Epithelial cell of esophagus (primary cell): Measurements from ENCODE around the gene APBB2.

ENCODE experiments used
- DNase-seq: peaks from one replicate; pipeline ENCODE4 v3.0.0; 2010; ENCODE audit warnings: low read depth
- H3K4me3 ChIP-seq: 2 replicates; pipeline ENCODE4 v1.5.1; 2011; ENCODE audit warnings: mild to moderate bottlenecking, low read length, control low read depth
- TF ChIP-seq, protein P1 (sequence below): IDR thresholded peaks from 2 replicates; pipeline ENCODE4 v1.5.1; 2011; ENCODE audit warnings: low read depth, mild to moderate bottlenecking, low read length, control low read depth, inconsistent platforms; ENCODE audit not compliant: insufficient read depth; ENCODE audit errors: missing control alignments

Gene APBB2

GRCh38 chr4:41216294-41217019, 2.1 kb upstream of the APBB2 start:
- peak; percentile 79 for DNase-seq
- TF ChIP-seq, protein P1, sequence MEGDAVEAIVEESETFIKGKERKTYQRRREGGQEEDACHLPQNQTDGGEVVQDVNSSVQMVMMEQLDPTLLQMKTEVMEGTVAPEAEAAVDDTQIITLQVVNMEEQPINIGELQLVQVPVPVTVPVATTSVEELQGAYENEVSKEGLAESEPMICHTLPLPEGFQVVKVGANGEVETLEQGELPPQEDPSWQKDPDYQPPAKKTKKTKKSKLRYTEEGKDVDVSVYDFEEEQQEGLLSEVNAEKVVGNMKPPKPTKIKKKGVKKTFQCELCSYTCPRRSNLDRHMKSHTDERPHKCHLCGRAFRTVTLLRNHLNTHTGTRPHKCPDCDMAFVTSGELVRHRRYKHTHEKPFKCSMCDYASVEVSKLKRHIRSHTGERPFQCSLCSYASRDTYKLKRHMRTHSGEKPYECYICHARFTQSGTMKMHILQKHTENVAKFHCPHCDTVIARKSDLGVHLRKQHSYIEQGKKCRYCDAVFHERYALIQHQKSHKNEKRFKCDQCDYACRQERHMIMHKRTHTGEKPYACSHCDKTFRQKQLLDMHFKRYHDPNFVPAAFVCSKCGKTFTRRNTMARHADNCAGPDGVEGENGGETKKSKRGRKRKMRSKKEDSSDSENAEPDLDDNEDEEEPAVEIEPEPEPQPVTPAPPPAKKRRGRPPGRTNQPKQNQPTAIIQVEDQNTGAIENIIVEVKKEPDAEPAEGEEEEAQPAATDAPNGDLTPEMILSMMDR, result peak; percentile 44
- peak overlapping the region; percentile 86 for H3K4me3 ChIP-seq

- TF ChIP-seq, protein P1, result no peak
- peak overlapping the region; percentile 86 for H3K4me3 ChIP-seq
- DNase-seq, result no peak
Observed at GRCh38 chr4:41215969-41216293, 1.6 kb upstream of the APBB2 start.

GRCh38 chr4:41215155-41215554, 813 bp upstream of the APBB2 start:
- no peak overlapping the region for H3K4me3 ChIP-seq
- no peak for DNase-seq
- TF ChIP-seq, protein P1, result no peak

DNA sequence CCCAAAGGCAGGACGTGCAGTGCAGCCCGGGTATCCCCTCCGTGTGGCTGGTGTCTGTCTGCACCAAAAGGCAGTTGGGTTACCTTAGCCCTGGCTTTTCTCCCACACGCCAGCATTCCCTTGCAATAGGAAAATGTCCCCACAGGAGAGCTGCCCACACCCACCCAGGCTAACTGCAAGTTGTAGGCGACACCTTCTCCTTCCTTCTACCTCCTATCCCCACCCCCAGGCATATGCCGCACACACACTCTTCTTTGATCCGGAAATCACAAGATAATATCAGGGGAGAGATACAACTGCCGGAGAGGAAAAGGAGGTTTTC, 444 bp upstream of the APBB2 start:
- DNase-seq, result no peak
- TF ChIP-seq, protein P1, result no peak
- H3K4me3 ChIP-seq, result no peak overlapping the region

DNA sequence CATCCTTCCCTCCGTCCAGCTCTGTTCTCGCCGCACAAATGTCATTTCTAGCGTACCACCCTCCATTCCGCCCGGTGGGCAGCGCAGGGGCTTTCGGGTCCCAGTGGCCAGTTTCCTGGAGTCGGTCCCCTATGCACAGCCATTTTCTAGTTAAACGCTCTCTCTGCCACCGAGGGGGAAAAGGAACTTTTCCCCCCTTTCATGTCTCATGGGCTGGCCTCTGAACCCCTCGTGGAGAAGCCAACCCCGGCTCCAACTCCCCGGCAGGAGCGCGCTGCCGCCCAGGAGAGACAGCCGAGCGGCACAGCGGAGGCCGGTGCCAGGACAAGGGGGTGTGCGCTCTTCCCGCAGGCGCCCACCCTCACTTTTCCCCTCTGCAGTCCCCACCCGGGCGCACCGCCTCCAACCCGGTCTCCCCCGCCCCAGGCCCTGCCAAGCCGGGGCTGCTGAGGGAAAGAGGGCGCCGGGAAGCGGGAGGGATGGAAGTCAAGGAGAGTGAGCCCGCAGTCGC, 662 bp downstream of the APBB2 start:
- DNase-seq, result peak; percentile 31
- peak overlapping the region; percentile 90 for H3K4me3 ChIP-seq
- TF ChIP-seq, protein P1, result no peak

DNA sequence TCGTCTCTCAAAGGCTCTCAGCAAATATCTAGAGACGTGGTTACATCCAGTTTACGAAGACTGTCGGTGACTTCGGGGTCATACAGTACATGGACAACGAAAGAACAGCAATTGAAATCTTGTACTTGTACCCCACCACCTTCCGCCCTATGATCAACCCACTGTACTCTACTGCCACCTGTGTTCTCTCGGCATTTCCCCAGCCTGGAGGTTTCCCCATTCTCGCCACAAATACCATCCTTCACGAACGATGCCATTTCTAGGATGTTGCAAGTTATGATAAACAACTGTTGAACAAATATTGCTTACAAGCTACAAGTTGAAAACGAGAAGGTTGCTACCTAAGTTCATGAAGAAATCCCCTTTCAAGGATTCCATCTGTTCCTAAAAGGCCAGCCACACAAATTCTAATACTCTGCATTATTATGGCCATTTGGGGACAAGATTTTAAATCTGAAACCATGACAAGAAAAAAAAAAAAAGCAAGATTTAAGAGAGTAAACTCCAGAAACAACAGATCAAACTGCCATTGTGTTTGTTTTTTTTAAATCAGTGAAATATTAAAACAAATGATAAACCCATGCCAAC, 1.6 kb downstream of the APBB2 start:
- H3K4me3 ChIP-seq, result peak overlapping the region; percentile 90
- TF ChIP-seq, protein P1, result peak; percentile 84
- peak; percentile 82 for DNase-seq

DNA sequence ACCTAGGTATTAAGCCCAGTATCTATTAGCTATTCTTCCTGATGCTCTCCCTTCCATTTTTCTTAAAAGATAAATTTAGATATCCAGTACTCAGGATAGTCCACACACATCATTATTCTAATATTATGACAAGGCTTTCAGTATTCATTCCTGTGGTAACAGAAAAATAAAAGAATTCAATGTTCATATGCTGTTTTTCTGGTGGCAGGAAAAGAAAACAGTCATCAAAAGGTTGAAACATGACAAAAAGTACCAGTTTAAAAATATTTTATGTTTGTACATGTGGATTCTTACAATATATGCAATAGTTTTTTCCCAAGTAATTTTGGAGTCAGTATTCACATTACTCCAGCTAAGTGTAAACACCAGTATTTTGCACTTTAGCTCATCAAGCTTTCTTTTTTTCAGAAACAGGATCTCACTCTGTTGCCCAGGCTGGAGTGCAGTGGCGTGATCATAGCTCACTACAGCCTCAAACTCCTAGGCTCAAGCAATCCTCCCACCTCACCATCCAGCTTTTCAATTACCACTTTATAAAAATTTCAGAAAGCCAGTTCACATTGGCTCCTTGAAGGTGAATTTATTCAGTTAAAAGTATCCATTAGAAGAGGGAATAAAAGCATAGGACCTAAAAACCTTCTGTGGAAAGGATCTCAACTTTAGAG, 2.3 kb downstream of the APBB2 start:
- peak overlapping the region; percentile 90 for H3K4me3 ChIP-seq
- TF ChIP-seq, protein P1, result no peak
- no peak for DNase-seq
